Osteoblast (primary cell): ENCODE measurements around the gene GTF3C4. TPM values are rescaled to one million over a fixed set of nuclear protein-coding genes. Genes with fewer than 3 reads are reported as not detected.

ENCODE experiments used
- DNase-seq: peaks from one replicate; pipeline ENCODE4 v3.0.0; 2011; ENCODE audit warnings: low spot score, mixed read lengths; ENCODE audit not compliant: insufficient read length; ENCODE audit errors: missing footprints
- H2AFZ ChIP-seq: 2 replicates; pipeline ENCODE4 v1.6.0; 2011; ENCODE audit warnings: mild to moderate bottlenecking, low read length
- H3K27ac ChIP-seq: 2 replicates; pipeline ENCODE4 v1.5.1; 2011; ENCODE audit warnings: mild to moderate bottlenecking, low read depth, low read length, moderate library complexity
- H3K27me3 ChIP-seq: 2 replicates; pipeline ENCODE4 v1.6.0; 2012; ENCODE audit warnings: mild to moderate bottlenecking, control low read depth, inconsistent platforms, low read length, moderate library complexity; ENCODE audit not compliant: insufficient read depth
- H3K36me3 ChIP-seq: 2 replicates; pipeline ENCODE4 v1.5.1; 2011; ENCODE audit warnings: mild to moderate bottlenecking, low read length, control low read depth, moderate library complexity; ENCODE audit not compliant: insufficient read depth
- H3K4me1 ChIP-seq: 2 replicates; pipeline ENCODE4 v1.5.1; 2011; ENCODE audit warnings: mild to moderate bottlenecking, low read length, control low read depth, moderate library complexity; ENCODE audit not compliant: insufficient read depth
- H3K4me2 ChIP-seq: 2 replicates; pipeline ENCODE4 v1.6.0; 2011; ENCODE audit warnings: mild to moderate bottlenecking, low read length; ENCODE audit not compliant: insufficient read depth
- H3K4me3 ChIP-seq: fragments of 200-600 bp; sonication (generic); 3 replicates; pipeline ENCODE4 v1.5.1; 2012; ENCODE audit warnings: mild to moderate bottlenecking, low read length, inconsistent platforms; ENCODE audit not compliant: insufficient read depth
- H3K79me2 ChIP-seq: 2 replicates; pipeline ENCODE4 v1.6.0; 2012; ENCODE audit warnings: mild to moderate bottlenecking, low read length, control low read depth, inconsistent platforms; ENCODE audit not compliant: insufficient read depth
- H3K9me3 ChIP-seq: 2 replicates; pipeline ENCODE4 v1.5.1; 2011; ENCODE audit warnings: low read depth, low read length, control low read depth
- H4K20me1 ChIP-seq: 2 replicates; pipeline ENCODE4 v1.6.0; 2012; ENCODE audit warnings: mild to moderate bottlenecking, low read length, control low read depth; ENCODE audit not compliant: insufficient read depth
- CTCF ChIP-seq: IDR thresholded peaks from 2 replicates; pipeline ENCODE4 v1.5.1; 2011; ENCODE audit warnings: mild to moderate bottlenecking, low read depth, low read length, moderate library complexity; ENCODE audit errors: extremely low read depth
- total RNA-seq: library from RNA; depleted of rRNA; stranded (reverse); fragments of >200 nt; gene quantifications from 2 replicates; pipeline ENCODE4 v1.2.3, GENCODE V29; 2012

The GTF3C4 gene
- total RNA-seq, 1 donor, result 21.7 TPM

- no peaks in the 10 kb centered on the region for H3K9me3 ChIP-seq
- DNase-seq, result no peak
- H2AFZ ChIP-seq, result no peak overlapping the region
- H4K20me1 ChIP-seq, result peaks cover 12% of the 10 kb centered on the region
- no peaks in the 10 kb centered on the region for H3K4me1 ChIP-seq
- no peak overlapping the region for H3K4me3 ChIP-seq
- peaks cover 36% of the 10 kb centered on the region for H3K36me3 ChIP-seq
- no peak for TF ChIP-seq CTCF
- no peak overlapping the region for H3K27ac ChIP-seq
- no peaks in the 10 kb centered on the region for H3K27me3 ChIP-seq
- H3K79me2 ChIP-seq, result peaks cover 53% of the 10 kb centered on the region
- no peak overlapping the region for H3K4me2 ChIP-seq
Measured at GRCh38 chr9:132662152-132662945, 7.9 kb upstream of the GTF3C4 start.

GRCh38 chr9:132663117-132663516 is 7.1 kb upstream of the GTF3C4 start:
- Histone ChIP-seq H2AFZ (no peak overlapping the region), H3K79me2 (peaks cover 60% of the 10 kb centered on the region), H3K36me3 (peaks cover 29% of the 10 kb centered on the region), H3K4me2 (no peak overlapping the region), H3K27me3 (no peaks in the 10 kb centered on the region), H3K9me3 (no peaks in the 10 kb centered on the region), H3K4me3 (no peak overlapping the region), H3K4me1 (no peaks in the 10 kb centered on the region), H3K27ac (no peak overlapping the region), H4K20me1 (peaks cover 12% of the 10 kb centered on the region)
- DNase-seq, result no peak
- TF ChIP-seq CTCF, result no peak

- no peaks in the 10 kb centered on the region for H3K9me3 ChIP-seq
- H3K4me1 ChIP-seq, result no peaks in the 10 kb centered on the region
- no peak overlapping the region for H3K4me3 ChIP-seq
- TF ChIP-seq CTCF, result no peak
- no peak overlapping the region for H3K4me2 ChIP-seq
- H3K27ac ChIP-seq, result no peak overlapping the region
- H2AFZ ChIP-seq, result no peak overlapping the region
- H3K79me2 ChIP-seq, result peaks cover 66% of the 10 kb centered on the region
- H3K27me3 ChIP-seq, result no peaks in the 10 kb centered on the region
- peaks cover 23% of the 10 kb centered on the region for H3K36me3 ChIP-seq
- no peak for DNase-seq
- peaks cover 12% of the 10 kb centered on the region for H4K20me1 ChIP-seq
Measured at GRCh38 chr9:132663851-132664250, 6.4 kb upstream of the GTF3C4 start.

- Histone ChIP-seq H3K27ac (peak overlapping the region; percentile 99), H3K9me3 (no peaks in the 10 kb centered on the region), H3K4me1 (peaks cover 24% of the 10 kb centered on the region), H3K4me2 (peak overlapping the region; percentile 83), H3K27me3 (no peaks in the 10 kb centered on the region), H3K4me3 (peak overlapping the region; percentile 98), H3K79me2 (peaks cover 82% of the 10 kb centered on the region), H3K36me3 (no peaks in the 10 kb centered on the region), H2AFZ (peak overlapping the region; percentile 97), H4K20me1 (peaks cover 40% of the 10 kb centered on the region)
- TF ChIP-seq CTCF, result no peak
- no peak for DNase-seq
Measured at GRCh38 chr9:132669319-132669697, 956 bp upstream of the GTF3C4 start.
